ENCODE data around the gene STRN4. TPM values are rescaled to one million over a fixed set of nuclear protein-coding genes. Genes with fewer than 3 reads are reported as not detected.
A peak's percentile ranks its signal among the peaks of the same experiment; 100 is the strongest.

The STRN4 gene
- polyA plus RNA-seq, 3 donors, result 37.5 to 239 (median 48.0) TPM

DNA sequence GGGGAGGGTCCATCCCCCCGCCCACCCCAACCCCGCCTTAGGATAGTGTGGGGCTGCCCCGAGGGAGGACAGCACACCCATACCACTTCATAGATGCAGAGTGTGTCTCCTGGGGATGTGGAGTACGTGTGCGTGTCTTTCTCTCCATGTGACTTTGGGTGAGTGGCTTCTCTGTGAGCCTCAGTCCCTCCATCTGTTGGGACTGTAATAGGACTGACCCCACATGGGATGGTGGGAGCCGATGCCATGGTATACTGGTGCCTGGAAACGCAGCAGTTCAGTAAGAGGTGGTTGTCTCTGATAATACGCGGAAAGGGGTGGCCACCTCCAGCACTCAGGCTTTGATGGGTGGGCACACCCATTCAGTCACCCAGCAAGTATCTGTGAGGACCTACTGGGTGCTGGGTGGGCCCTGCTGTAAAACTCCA, 28.5 kb downstream of the STRN4 start:
- H3K4me3 ChIP-seq (replicated peaks in 1 of 3; ENCODE audit: low read depth in 2 of 3, low read length in 3 of 3), result peak overlapping the region; percentile 78 to 94 (median 81)
- H3K4me2 ChIP-seq (replicated peaks; ENCODE audit: extremely low read depth, low read length, poor library complexity, severe bottlenecking), result peak overlapping the region; percentile 80
- H3K9ac ChIP-seq (ENCODE audit: insufficient read depth, low read length, poor library complexity, severe bottlenecking), result peak overlapping the region; percentile 76
- H2AFZ ChIP-seq (ENCODE audit: insufficient read depth, low read depth, low read length, poor library complexity, severe bottlenecking), result peak overlapping the region; percentile 92
- peaks cover 31 to 33% of the 10 kb centered on the region in 2 donors for H3K36me3 ChIP-seq (replicated peaks in 1 of 2; ENCODE audit: control insufficient read depth in 1 of 2, insufficient read depth in 2 of 2, low read length in 2 of 2)
- DNase-seq, result no peak
- Mint-ChIP-seq H3K9me3 (peaks cover 0 to 3% (median 0%) of the 10 kb centered on the region in 7 donors), H3K4me3 (peak overlapping the region; percentile 94 to 96), H3K27ac (peak overlapping the region; percentile 83 to 94 (median 91)), H3K36me3 (peaks cover 26 to 42% of the 10 kb centered on the region in 2 donors), H3K27me3 (ENCODE audit: low read depth in 3 of 3) (peaks cover 9 to 23% (median 13%) of the 10 kb centered on the region in 3 donors), H3K4me1 (peaks cover 59% of the 10 kb centered on the region)
- H4K20me1 ChIP-seq (ENCODE audit: insufficient read depth, low read length), result peaks cover 58% of the 10 kb centered on the region
- no peak for TF ChIP-seq CTCF (IDR thresholded peaks at IDR 0.05)
- peaks cover 57 to 67% of the 10 kb centered on the region in 2 donors for H3K4me1 ChIP-seq (ENCODE audit: control insufficient read depth in 1 of 2, insufficient read depth in 2 of 2, low read length in 2 of 2)
- H3K79me2 ChIP-seq (ENCODE audit: insufficient read depth, low read length), result peaks cover 10% of the 10 kb centered on the region
- peak overlapping the region; percentile 64 to 89 for H3K27ac ChIP-seq (ENCODE audit: low read depth in 1 of 2, low read length in 2 of 2)
- no peaks in the 10 kb centered on the region for H3K9me3 ChIP-seq (replicated peaks in 1 of 2; ENCODE audit: control insufficient read depth in 1 of 2, insufficient read depth in 1 of 2, low read length in 2 of 2)
- H3K27me3 ChIP-seq (ENCODE audit: control insufficient read depth in 2 of 2, insufficient read depth in 2 of 2, low read length in 2 of 2), result peaks cover 0 to 10% of the 10 kb centered on the region in 2 donors
- 0% methylated on average over 1 of the region's 9 CpGs for WGBS (ENCODE audit: insufficient coverage)
- intact Hi-C loops (cut with micrococcal nuclease), result loop anchor here (2.0 to 10.0 kb wide), 2 partner anchors 13 to 103 kb away; no protein-coding TSS in a partner anchor

DNA sequence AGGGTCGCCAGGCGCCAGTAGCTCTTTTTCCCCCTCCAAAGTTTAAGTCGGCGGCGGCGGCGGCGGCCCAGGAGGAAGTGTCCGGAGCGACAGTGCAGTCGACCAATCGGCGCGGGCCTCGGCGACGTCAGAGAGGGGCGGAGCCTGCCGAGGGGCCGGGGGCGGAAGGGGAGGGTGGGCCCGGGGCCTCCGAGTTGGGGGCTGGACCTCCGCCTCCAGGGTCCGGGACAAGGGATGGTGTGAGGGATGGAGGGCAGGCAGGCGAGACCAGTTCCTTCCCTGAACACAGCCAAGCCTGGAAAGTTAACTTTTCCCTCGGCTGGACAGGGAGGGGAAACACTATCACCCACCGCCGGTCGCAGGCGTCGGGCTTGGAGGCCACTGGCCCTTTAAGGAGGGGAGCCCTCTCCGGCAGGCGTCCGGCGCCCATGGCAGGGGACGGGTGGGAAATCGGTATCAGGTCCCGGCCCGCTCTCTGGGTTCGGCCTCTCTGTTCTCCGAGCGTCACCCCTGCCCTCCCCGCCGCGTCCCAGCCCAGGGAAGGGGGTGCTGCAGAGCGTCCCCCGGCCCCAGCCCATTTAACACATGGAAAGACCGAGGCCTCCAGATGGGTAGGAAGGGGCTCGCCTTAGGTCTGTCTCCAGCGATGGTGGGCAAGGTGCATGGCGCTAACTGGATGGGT, 29.1 kb downstream of the STRN4 start, which contains the start of gene PRKD2:
PRKD2 (minus strand) TSS at position 81 of the 682 bp plus-strand sequence. CDS start 744 bp downstream, outside the sequence.
- under 1% methylated on average over 43 of the region's 52 CpGs for WGBS (ENCODE audit: insufficient coverage)
- DNase-seq, result peak; percentile 69 to 77 (median 69)
- Histone ChIP-seq H3K4me1 (ENCODE audit: control insufficient read depth in 1 of 2, insufficient read depth in 2 of 2, low read length in 2 of 2) (peaks cover 57 to 67% of the 10 kb centered on the region in 2 donors), H2AFZ (ENCODE audit: insufficient read depth, low read depth, low read length, poor library complexity, severe bottlenecking) (peak within 1 kb of the TSS; percentile 92), H3K4me2 (replicated peaks; ENCODE audit: extremely low read depth, low read length, poor library complexity, severe bottlenecking) (peak within 1 kb of the TSS; percentile 80), H3K4me3 (replicated peaks in 1 of 3; ENCODE audit: low read depth in 2 of 3, low read length in 3 of 3) (peak within 1 kb of the TSS; percentile 78 to 94 (median 81)), H3K9me3 (replicated peaks in 1 of 2; ENCODE audit: control insufficient read depth in 1 of 2, insufficient read depth in 1 of 2, low read length in 2 of 2) (no peaks in the 10 kb centered on the region), H4K20me1 (ENCODE audit: insufficient read depth, low read length) (peaks cover 53% of the 10 kb centered on the region), H3K9ac (ENCODE audit: insufficient read depth, low read length, poor library complexity, severe bottlenecking) (peak within 1 kb of the TSS; percentile 76), H3K36me3 (replicated peaks in 1 of 2; ENCODE audit: control insufficient read depth in 1 of 2, insufficient read depth in 2 of 2, low read length in 2 of 2) (peaks cover 25 to 27% of the 10 kb centered on the region in 2 donors), H3K79me2 (ENCODE audit: insufficient read depth, low read length) (peaks cover 10% of the 10 kb centered on the region), H3K27ac (ENCODE audit: low read depth in 1 of 2, low read length in 2 of 2) (peak within 1 kb of the TSS; percentile 64 to 89), H3K27me3 (ENCODE audit: control insufficient read depth in 2 of 2, insufficient read depth in 2 of 2, low read length in 2 of 2) (peaks cover 0 to 10% of the 10 kb centered on the region in 2 donors)
- TF ChIP-seq CTCF (IDR thresholded peaks at IDR 0.05), result no peak
- Mint-ChIP-seq H3K9me3 (peaks cover 0 to 3% (median 0%) of the 10 kb centered on the region in 7 donors), H3K36me3 (peaks cover 25 to 42% of the 10 kb centered on the region in 2 donors), H3K27ac (peak within 1 kb of the TSS; percentile 83 to 94 (median 91)), H3K4me3 (peak within 1 kb of the TSS; percentile 94 to 96), H3K4me1 (peaks cover 58% of the 10 kb centered on the region), H3K27me3 (ENCODE audit: low read depth in 3 of 3) (peaks cover 9 to 23% (median 13%) of the 10 kb centered on the region in 3 donors)
- intact Hi-C loops (cut with micrococcal nuclease), result loop anchor here (2.0 to 10.0 kb wide), 2 partner anchors 14 to 102 kb away; no protein-coding TSS in a partner anchor

All from CD14-positive monocyte (primary cell).